Panc1 (cell line): ENCODE data around the gene KRT5.

Experiments
- POLR2AphosphoS5 ChIP-seq: IDR thresholded peaks from 2 replicates; pipeline ENCODE4 v1.6.1; 2012; ENCODE audit warnings: mild to moderate bottlenecking, low read depth, low read length, moderate library complexity
- SIN3A ChIP-seq: IDR thresholded peaks from 2 replicates; pipeline ENCODE4 v1.6.1; 2012; ENCODE audit warnings: low read depth, mild to moderate bottlenecking, low read length, moderate library complexity, borderline replicate concordance; ENCODE audit not compliant: insufficient read depth
- TF ChIP-seq, protein P1 (sequence below): fragments of 450-650 bp; IDR thresholded peaks from 2 replicates; pipeline ENCODE4 v1.5.1; 2017; ENCODE audit warnings: mild to moderate bottlenecking

DNA sequence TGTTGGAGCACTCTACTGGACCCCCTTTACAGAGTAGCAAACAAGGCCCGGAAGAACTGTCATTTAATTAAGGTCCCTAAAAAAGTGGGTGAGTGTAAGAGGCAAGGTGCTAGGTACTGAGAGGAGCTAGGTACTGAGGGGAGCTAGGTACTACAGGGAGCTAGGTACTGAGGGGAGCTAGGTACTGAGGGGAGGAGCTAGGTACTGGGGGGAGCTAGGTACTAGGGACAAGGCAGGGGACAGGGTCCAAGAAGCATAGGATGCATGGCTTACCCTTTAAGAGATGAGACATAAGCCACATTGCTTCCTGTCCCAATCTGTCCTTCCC is 4.9 kb downstream of the KRT5 start:
- TF ChIP-seq POLR2AphosphoS5 (no peak), SIN3A (no peak)
- TF ChIP-seq, protein P1, sequence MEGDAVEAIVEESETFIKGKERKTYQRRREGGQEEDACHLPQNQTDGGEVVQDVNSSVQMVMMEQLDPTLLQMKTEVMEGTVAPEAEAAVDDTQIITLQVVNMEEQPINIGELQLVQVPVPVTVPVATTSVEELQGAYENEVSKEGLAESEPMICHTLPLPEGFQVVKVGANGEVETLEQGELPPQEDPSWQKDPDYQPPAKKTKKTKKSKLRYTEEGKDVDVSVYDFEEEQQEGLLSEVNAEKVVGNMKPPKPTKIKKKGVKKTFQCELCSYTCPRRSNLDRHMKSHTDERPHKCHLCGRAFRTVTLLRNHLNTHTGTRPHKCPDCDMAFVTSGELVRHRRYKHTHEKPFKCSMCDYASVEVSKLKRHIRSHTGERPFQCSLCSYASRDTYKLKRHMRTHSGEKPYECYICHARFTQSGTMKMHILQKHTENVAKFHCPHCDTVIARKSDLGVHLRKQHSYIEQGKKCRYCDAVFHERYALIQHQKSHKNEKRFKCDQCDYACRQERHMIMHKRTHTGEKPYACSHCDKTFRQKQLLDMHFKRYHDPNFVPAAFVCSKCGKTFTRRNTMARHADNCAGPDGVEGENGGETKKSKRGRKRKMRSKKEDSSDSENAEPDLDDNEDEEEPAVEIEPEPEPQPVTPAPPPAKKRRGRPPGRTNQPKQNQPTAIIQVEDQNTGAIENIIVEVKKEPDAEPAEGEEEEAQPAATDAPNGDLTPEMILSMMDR = no peak
